ENCODE results near the gene ASIC4. TPM values are rescaled to one million over a fixed set of nuclear protein-coding genes. Genes with fewer than 3 reads are reported as not detected.

The ASIC4 gene
- polyA plus RNA-seq, 1 donor (not counting 4 experiments of a cell fraction or from before 2014, with no cell fraction given): not detected

GRCh38 chr2:219513787-219514186 is 495 bp upstream of the ASIC4 start:
- Histone ChIP-seq H4K20me1 (ENCODE audit: control insufficient read depth, extremely low read depth, insufficient read depth, low read length) (no peaks in the 10 kb centered on the region), H3K9me1 (ENCODE audit: control insufficient read depth, extremely low read depth, insufficient read depth, low read length) (no peaks in the 10 kb centered on the region), H3K27ac (ENCODE audit: control insufficient read depth, insufficient read depth, low read length) (no peak overlapping the region), H2AFZ (ENCODE audit: control insufficient read depth, low read length) (no peak overlapping the region), H3K9ac (ENCODE audit: control insufficient read depth, extremely low read depth, insufficient read depth, low read length) (no peak overlapping the region), H3K79me2 (ENCODE audit: control insufficient read depth, insufficient read depth, low read length) (no peaks in the 10 kb centered on the region), H3K27me3 (ENCODE audit: control insufficient read depth, extremely low read depth, insufficient read depth, low read length) (peaks cover 80% of the 10 kb centered on the region), H3K9me3 (ENCODE audit: control insufficient read depth, low read depth, low read length) (no peaks in the 10 kb centered on the region), H3K4me3 (ENCODE audit: control insufficient read depth in 2 of 3, extremely low read depth in 1 of 3, insufficient read depth in 2 of 3, low read depth in 1 of 3, low read length in 3 of 3) (no peak overlapping the region), H3K36me3 (ENCODE audit: control insufficient read depth in 2 of 2, extremely low read depth in 1 of 2, insufficient read depth in 2 of 2, low read length in 2 of 2) (no peaks in the 10 kb centered on the region), H3K4me2 (ENCODE audit: control insufficient read depth, extremely low read depth, insufficient read depth, low read depth, low read length) (no peak overlapping the region), H3K4me1 (ENCODE audit: control insufficient read depth, extremely low read depth, insufficient read depth, low read length) (no peaks in the 10 kb centered on the region)
- TF ChIP-seq CTCF (optimal IDR thresholded peaks at IDR 0.05 in 1 of 3, IDR thresholded peaks at IDR 0.05 in 1 of 3, conservative IDR thresholded peaks at IDR 0.05 in 1 of 3; ENCODE audit: extremely low read depth in 1 of 3, insufficient read depth in 2 of 3, low read length in 3 of 3) (no peak), EZH2 (IDR thresholded peaks at IDR 0.05; ENCODE audit: low read length) (peak; percentile 2)
- dilution Hi-C loops (cut with MboI; ENCODE audit: extremely low pct_ligation_motif_present, low sequenced_read_pairs): no loop called here
- FAIRE-seq (no peak), DNase-seq (ENCODE audit: low read depth, low spot score) (no peak)

GRCh38 chr2:219514836-219515235 is 554 bp downstream of the ASIC4 start:
- no peak overlapping the region for H3K27ac ChIP-seq (ENCODE audit: control insufficient read depth, insufficient read depth, low read length)
- no peaks in the 10 kb centered on the region for H3K9me1 ChIP-seq (ENCODE audit: control insufficient read depth, extremely low read depth, insufficient read depth, low read length)
- H3K79me2 ChIP-seq (ENCODE audit: control insufficient read depth, insufficient read depth, low read length): no peaks in the 10 kb centered on the region
- no peaks in the 10 kb centered on the region for H4K20me1 ChIP-seq (ENCODE audit: control insufficient read depth, extremely low read depth, insufficient read depth, low read length)
- no peak overlapping the region for H3K4me2 ChIP-seq (ENCODE audit: control insufficient read depth, extremely low read depth, insufficient read depth, low read depth, low read length)
- TF ChIP-seq CTCF (optimal IDR thresholded peaks at IDR 0.05 in 1 of 3, IDR thresholded peaks at IDR 0.05 in 1 of 3, conservative IDR thresholded peaks at IDR 0.05 in 1 of 3; ENCODE audit: extremely low read depth in 1 of 3, insufficient read depth in 2 of 3, low read length in 3 of 3) (no peak), EZH2 (IDR thresholded peaks at IDR 0.05; ENCODE audit: low read length) (no peak)
- FAIRE-seq: no peak
- no peaks in the 10 kb centered on the region for H3K9me3 ChIP-seq (ENCODE audit: control insufficient read depth, low read depth, low read length)
- no peak overlapping the region for H3K4me3 ChIP-seq (ENCODE audit: control insufficient read depth in 2 of 3, extremely low read depth in 1 of 3, insufficient read depth in 2 of 3, low read depth in 1 of 3, low read length in 3 of 3)
- H3K27me3 ChIP-seq (ENCODE audit: control insufficient read depth, extremely low read depth, insufficient read depth, low read length): peaks cover 75% of the 10 kb centered on the region
- H3K9ac ChIP-seq (ENCODE audit: control insufficient read depth, extremely low read depth, insufficient read depth, low read length): no peak overlapping the region
- no peaks in the 10 kb centered on the region for H3K4me1 ChIP-seq (ENCODE audit: control insufficient read depth, extremely low read depth, insufficient read depth, low read length)
- no peak overlapping the region for H2AFZ ChIP-seq (ENCODE audit: control insufficient read depth, low read length)
- dilution Hi-C loops (cut with MboI; ENCODE audit: extremely low pct_ligation_motif_present, low sequenced_read_pairs): no loop called here
- H3K36me3 ChIP-seq (ENCODE audit: control insufficient read depth in 2 of 2, extremely low read depth in 1 of 2, insufficient read depth in 2 of 2, low read length in 2 of 2): no peaks in the 10 kb centered on the region
- DNase-seq (ENCODE audit: low read depth, low spot score): no peak
